GM23338 (cell line): Measurements from ENCODE around the gene SLC9A9. TPM values are rescaled to one million over a fixed set of nuclear protein-coding genes. Genes with fewer than 3 reads are reported as not detected.

Source experiments
- ATAC-seq: fragments of 200-7000 bp; cut with Tn5 transposase; 3 replicates; pipeline ENCODE4 v1.9.1; 2020
- DNase-seq: peaks from one replicate; pipeline ENCODE4 v3.0.0-alpha.2; 2015; ENCODE audit warnings: low spot score
- H2AFZ ChIP-seq: fragments of 200-600 bp; sonication (generic); 2 replicates; pipeline ENCODE4 v1.8.0; 2016; ENCODE audit warnings: antibody characterized with exemption, mild to moderate bottlenecking, moderate library complexity
- H3F3A ChIP-seq: fragments of 200-600 bp; sonication (generic); replicated peaks from 2 replicates; pipeline ENCODE4 v1.8.0; 2017; ENCODE audit warnings: antibody characterized with exemption, mixed run types, low read depth
- H3K27ac ChIP-seq: fragments of 200-600 bp; sonication (generic); 2 replicates; pipeline ENCODE4 v1.6.1; 2016; ENCODE audit warnings: low read depth
- H3K27me3 ChIP-seq: fragments of 200-600 bp; sonication (generic); 2 replicates; pipeline ENCODE4 v1.8.0; 2016; ENCODE audit warnings: mild to moderate bottlenecking, mixed run types, moderate library complexity; ENCODE audit not compliant: insufficient read depth
- H3K36me3 ChIP-seq: fragments of 200-600 bp; sonication (generic); 2 replicates; pipeline ENCODE4 v1.8.0; 2016; ENCODE audit warnings: mild to moderate bottlenecking; ENCODE audit not compliant: insufficient read depth
- H3K4me1 ChIP-seq: fragments of 200-600 bp; sonication (generic); 2 replicates; pipeline ENCODE4 v1.8.0; 2016; ENCODE audit warnings: mild to moderate bottlenecking, moderate library complexity; ENCODE audit not compliant: insufficient read depth
- H3K4me2 ChIP-seq: fragments of 200-600 bp; sonication (generic); 2 replicates; pipeline ENCODE4 v1.7.1; 2017; ENCODE audit warnings: mixed run types
- H3K4me3 ChIP-seq: fragments of 200-600 bp; sonication (generic); 2 replicates; pipeline ENCODE4 v1.6.1; 2016; ENCODE audit warnings: mixed run types
- H3K79me2 ChIP-seq: fragments of 200-600 bp; sonication (generic); replicated peaks from 2 replicates; pipeline ENCODE4 v1.8.0; 2017; ENCODE audit warnings: mild to moderate bottlenecking; ENCODE audit not compliant: insufficient read depth
- H3K9me2 ChIP-seq: fragments of 200-600 bp; sonication (generic); 2 replicates; pipeline ENCODE4 v1.8.0; 2017; ENCODE audit not compliant: insufficient read depth
- H4K20me1 ChIP-seq: fragments of 200-600 bp; sonication (generic); replicated peaks from 2 replicates; pipeline ENCODE4 v1.8.0; 2017; ENCODE audit warnings: mild to moderate bottlenecking; ENCODE audit not compliant: insufficient read depth
- H3K27ac Mint-ChIP-seq: 2 replicates; pipeline ENCODE4 v1.8.0; 2020; ENCODE audit warnings: inconsistent platforms, mild to moderate bottlenecking, moderate library complexity, mixed read lengths
- H3K27me3 Mint-ChIP-seq: 3 replicates; pipeline ENCODE4 v1.8.0; 2022; ENCODE audit warnings: low read depth, mild to moderate bottlenecking, moderate library complexity, mixed read lengths, inconsistent platforms; ENCODE audit not compliant: insufficient read depth, poor library complexity
- H3K36me3 Mint-ChIP-seq: 3 replicates; pipeline ENCODE4 v1.8.0; 2021; ENCODE audit warnings: low read depth, mild to moderate bottlenecking, inconsistent platforms, moderate library complexity, mixed read lengths
- H3K4me1 Mint-ChIP-seq: 3 replicates; pipeline ENCODE4 v1.8.0; 2020; ENCODE audit warnings: mild to moderate bottlenecking, inconsistent platforms, mixed read lengths
- H3K4me3 Mint-ChIP-seq: 3 replicates; pipeline ENCODE4 v1.8.0; 2021; ENCODE audit warnings: moderate library complexity, mild to moderate bottlenecking, inconsistent platforms, mixed read lengths
- H3K9me3 Mint-ChIP-seq: 3 replicates; pipeline ENCODE4 v1.8.0; 2020; ENCODE audit warnings: moderate library complexity, mild to moderate bottlenecking, inconsistent platforms, mixed read lengths
- CREB1 ChIP-seq: fragments of 250-450 bp; sonication (Bioruptor Pico); IDR thresholded peaks from 2 replicates; pipeline ENCODE4 v1.5.0; 2020; ENCODE audit warnings: low read depth, mild to moderate bottlenecking, moderate library complexity
- EZH2 ChIP-seq: fragments of 200-600 bp; sonication (generic); IDR thresholded peaks from one replicate; pipeline ENCODE4 v1.8.0; 2017; ENCODE audit warnings: antibody characterized with exemption, mild to moderate bottlenecking, low read depth; ENCODE audit not compliant: unreplicated experiment
- EZH2phosphoT487 ChIP-seq: fragments of 200-600 bp; sonication (generic); IDR thresholded peaks from one replicate; pipeline ENCODE4 v1.8.1; 2018; ENCODE audit warnings: antibody characterized with exemption; ENCODE audit not compliant: unreplicated experiment
- JUNB ChIP-seq: IDR thresholded peaks from one replicate; pipeline ENCODE4 v1.6.1; 2016; ENCODE audit warnings: antibody characterized with exemption; ENCODE audit not compliant: unreplicated experiment
- NANOG ChIP-seq: IDR thresholded peaks from 2 replicates; pipeline ENCODE4 v1.6.1; 2016; ENCODE audit warnings: antibody characterized with exemption, borderline replicate concordance
- POLR2AphosphoS5 ChIP-seq: IDR thresholded peaks from 2 replicates; pipeline ENCODE4 v1.6.1; 2016; ENCODE audit warnings: antibody characterized with exemption, low read depth
- STAT1 ChIP-seq: IDR thresholded peaks from one replicate; pipeline ENCODE4 v1.6.1; 2016; ENCODE audit warnings: antibody characterized with exemption; ENCODE audit not compliant: unreplicated experiment
- ZNF114 ChIP-seq: fragments of 250-450 bp; sonication (Bioruptor Pico); IDR thresholded peaks from 2 replicates; pipeline ENCODE4 v1.5.0; 2020; ENCODE audit warnings: mild to moderate bottlenecking, moderate library complexity
- ZNF331 ChIP-seq: fragments of 250-450 bp; sonication (Bioruptor Pico); IDR thresholded peaks from 2 replicates; pipeline ENCODE4 v1.5.0; 2020; ENCODE audit warnings: low read depth, mild to moderate bottlenecking, moderate library complexity
- polyA plus RNA-seq: library from polyadenylated mRNA; unstranded; fragments of >200 nt; fragmentation: Nextera tagmentation; extraction: Ambion mirVana; gene quantifications from 2 replicates; pipeline ENCODE4 v1.2.1, GENCODE V29; 2016
- total RNA-seq: library from RNA; depleted of rRNA; stranded (reverse); fragments of >200 nt; shearing (Covaris generic); gene quantifications from 2 replicates; pipeline ENCODE4 v1.2.3, GENCODE V29; 2014
- TF ChIP-seq, protein P1 (sequence below), 2 experiments: fragments of 200-600 bp in 1 of 2; sonication (generic) in 1 of 2; conservative IDR thresholded peaks; 2 replicates each; pipeline versions ENCODE4 v1.5.1 to v1.6.1; 2016 to 2017; ENCODE audit warnings: antibody characterized with exemption in 2 of 2, low read depth in 2 of 2, mild to moderate bottlenecking in 2 of 2, moderate library complexity in 1 of 2
- TF ChIP-seq, protein P2 (sequence below): IDR thresholded peaks from one replicate; pipeline ENCODE4 v1.6.1; 2018; ENCODE audit warnings: antibody characterized with exemption; ENCODE audit not compliant: unreplicated experiment
- TF ChIP-seq, protein P3 (sequence below): fragments of 250-450 bp; sonication (Bioruptor Pico); IDR thresholded peaks from 2 replicates; pipeline ENCODE4 v1.5.0; 2020; ENCODE audit warnings: mild to moderate bottlenecking, moderate library complexity
- TF ChIP-seq, protein P4 (sequence below): IDR thresholded peaks from 2 replicates; pipeline ENCODE4 v1.6.1; 2016; ENCODE audit warnings: antibody characterized with exemption

Gene SLC9A9
- total and polyA plus RNA-seq, 2 experiments from 2014 or later = 1.3 to 1.6 TPM

DNA sequence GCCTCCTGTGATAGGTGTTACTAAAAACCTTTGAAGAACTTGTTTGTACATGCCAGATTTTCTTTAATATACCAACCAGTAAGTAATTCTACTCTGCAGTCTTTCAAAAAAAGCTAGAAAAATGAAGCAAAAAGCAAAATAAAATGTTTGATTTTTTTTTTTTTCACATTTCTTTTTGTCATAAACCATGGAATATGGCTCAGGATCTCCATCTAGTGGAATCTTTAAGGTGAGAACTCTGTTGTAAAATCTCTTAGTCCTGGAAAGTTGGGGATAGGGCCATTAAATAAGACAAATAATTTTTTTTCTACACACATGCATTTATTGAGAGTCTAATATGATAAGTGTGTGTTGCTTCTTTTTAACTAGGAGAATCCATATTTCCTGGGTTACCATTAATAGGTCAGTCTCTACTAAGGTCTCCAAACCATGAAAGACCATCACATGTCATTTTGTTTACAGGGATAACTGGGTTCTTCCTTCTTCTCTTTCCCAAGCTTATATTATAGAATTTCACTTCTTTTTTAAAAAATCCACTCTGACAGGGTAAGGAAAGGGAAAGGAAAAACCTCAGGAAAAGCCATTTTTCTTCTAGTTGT lies 84.6 kb downstream of the SLC9A9 start (continued):
- no peak for TF ChIP-seq EZH2

DNA sequence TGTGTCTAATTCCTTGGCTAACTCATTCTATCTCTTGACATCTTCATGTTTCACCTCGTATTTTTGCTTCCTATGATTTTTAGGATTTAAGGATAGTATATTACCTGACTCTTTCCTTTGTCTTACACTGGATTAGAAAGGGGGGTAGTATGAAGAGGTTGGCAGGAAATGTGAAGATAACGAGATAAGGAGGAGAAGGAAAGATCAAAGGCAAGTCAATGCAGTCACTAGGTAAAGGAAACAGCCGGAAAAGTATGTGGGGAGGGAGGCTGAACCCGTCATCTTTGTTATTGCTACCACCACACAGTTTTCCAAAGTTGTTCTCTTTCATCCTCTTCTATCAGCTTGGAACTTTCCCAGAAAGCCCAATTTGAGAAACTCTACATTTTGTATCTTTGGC lies 90.6 kb downstream of the SLC9A9 start:
- Mint-ChIP-seq H3K4me3 (no peak overlapping the region), H3K27ac (no peak overlapping the region), H3K4me1 (no peaks in the 10 kb centered on the region), H3K9me3 (peaks cover 6% of the 10 kb centered on the region; the same call in 2 of the 3 replicates), H3K27me3 (no peaks in the 10 kb centered on the region), H3K36me3 (no peaks in the 10 kb centered on the region; the same call in 2 of the 3 replicates)
- Histone ChIP-seq H3K4me1 (no peaks in the 10 kb centered on the region), H3K9me2 (no peaks in the 10 kb centered on the region), H2AFZ (no peak overlapping the region), H3K79me2 (no peaks in the 10 kb centered on the region), H3K27me3 (no peaks in the 10 kb centered on the region), H3K27ac (no peak overlapping the region), H3K36me3 (no peaks in the 10 kb centered on the region), H3K4me2 (no peak overlapping the region), H4K20me1 (no peaks in the 10 kb centered on the region), H3F3A (no peaks in the 10 kb centered on the region), H3K4me3 (no peak overlapping the region)
- TF ChIP-seq, protein P1, sequence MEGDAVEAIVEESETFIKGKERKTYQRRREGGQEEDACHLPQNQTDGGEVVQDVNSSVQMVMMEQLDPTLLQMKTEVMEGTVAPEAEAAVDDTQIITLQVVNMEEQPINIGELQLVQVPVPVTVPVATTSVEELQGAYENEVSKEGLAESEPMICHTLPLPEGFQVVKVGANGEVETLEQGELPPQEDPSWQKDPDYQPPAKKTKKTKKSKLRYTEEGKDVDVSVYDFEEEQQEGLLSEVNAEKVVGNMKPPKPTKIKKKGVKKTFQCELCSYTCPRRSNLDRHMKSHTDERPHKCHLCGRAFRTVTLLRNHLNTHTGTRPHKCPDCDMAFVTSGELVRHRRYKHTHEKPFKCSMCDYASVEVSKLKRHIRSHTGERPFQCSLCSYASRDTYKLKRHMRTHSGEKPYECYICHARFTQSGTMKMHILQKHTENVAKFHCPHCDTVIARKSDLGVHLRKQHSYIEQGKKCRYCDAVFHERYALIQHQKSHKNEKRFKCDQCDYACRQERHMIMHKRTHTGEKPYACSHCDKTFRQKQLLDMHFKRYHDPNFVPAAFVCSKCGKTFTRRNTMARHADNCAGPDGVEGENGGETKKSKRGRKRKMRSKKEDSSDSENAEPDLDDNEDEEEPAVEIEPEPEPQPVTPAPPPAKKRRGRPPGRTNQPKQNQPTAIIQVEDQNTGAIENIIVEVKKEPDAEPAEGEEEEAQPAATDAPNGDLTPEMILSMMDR (conservative IDR thresholded peaks at IDR 0.05; ENCODE audit: low read depth in 2 of 2) = no peak
- TF ChIP-seq, protein P2, sequence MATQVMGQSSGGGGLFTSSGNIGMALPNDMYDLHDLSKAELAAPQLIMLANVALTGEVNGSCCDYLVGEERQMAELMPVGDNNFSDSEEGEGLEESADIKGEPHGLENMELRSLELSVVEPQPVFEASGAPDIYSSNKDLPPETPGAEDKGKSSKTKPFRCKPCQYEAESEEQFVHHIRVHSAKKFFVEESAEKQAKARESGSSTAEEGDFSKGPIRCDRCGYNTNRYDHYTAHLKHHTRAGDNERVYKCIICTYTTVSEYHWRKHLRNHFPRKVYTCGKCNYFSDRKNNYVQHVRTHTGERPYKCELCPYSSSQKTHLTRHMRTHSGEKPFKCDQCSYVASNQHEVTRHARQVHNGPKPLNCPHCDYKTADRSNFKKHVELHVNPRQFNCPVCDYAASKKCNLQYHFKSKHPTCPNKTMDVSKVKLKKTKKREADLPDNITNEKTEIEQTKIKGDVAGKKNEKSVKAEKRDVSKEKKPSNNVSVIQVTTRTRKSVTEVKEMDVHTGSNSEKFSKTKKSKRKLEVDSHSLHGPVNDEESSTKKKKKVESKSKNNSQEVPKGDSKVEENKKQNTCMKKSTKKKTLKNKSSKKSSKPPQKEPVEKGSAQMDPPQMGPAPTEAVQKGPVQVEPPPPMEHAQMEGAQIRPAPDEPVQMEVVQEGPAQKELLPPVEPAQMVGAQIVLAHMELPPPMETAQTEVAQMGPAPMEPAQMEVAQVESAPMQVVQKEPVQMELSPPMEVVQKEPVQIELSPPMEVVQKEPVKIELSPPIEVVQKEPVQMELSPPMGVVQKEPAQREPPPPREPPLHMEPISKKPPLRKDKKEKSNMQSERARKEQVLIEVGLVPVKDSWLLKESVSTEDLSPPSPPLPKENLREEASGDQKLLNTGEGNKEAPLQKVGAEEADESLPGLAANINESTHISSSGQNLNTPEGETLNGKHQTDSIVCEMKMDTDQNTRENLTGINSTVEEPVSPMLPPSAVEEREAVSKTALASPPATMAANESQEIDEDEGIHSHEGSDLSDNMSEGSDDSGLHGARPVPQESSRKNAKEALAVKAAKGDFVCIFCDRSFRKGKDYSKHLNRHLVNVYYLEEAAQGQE = no peak
- TF ChIP-seq EZH2 (no peak), CREB1 (CRISPR knock-in tag) (no peak), POLR2AphosphoS5 (no peak), NANOG (no peak), EZH2phosphoT487 (no peak), JUNB (no peak), ZNF114 (CRISPR knock-in tag) (no peak), ZNF331 (CRISPR knock-in tag) (no peak), STAT1 (no peak)
- TF ChIP-seq, protein P3, sequence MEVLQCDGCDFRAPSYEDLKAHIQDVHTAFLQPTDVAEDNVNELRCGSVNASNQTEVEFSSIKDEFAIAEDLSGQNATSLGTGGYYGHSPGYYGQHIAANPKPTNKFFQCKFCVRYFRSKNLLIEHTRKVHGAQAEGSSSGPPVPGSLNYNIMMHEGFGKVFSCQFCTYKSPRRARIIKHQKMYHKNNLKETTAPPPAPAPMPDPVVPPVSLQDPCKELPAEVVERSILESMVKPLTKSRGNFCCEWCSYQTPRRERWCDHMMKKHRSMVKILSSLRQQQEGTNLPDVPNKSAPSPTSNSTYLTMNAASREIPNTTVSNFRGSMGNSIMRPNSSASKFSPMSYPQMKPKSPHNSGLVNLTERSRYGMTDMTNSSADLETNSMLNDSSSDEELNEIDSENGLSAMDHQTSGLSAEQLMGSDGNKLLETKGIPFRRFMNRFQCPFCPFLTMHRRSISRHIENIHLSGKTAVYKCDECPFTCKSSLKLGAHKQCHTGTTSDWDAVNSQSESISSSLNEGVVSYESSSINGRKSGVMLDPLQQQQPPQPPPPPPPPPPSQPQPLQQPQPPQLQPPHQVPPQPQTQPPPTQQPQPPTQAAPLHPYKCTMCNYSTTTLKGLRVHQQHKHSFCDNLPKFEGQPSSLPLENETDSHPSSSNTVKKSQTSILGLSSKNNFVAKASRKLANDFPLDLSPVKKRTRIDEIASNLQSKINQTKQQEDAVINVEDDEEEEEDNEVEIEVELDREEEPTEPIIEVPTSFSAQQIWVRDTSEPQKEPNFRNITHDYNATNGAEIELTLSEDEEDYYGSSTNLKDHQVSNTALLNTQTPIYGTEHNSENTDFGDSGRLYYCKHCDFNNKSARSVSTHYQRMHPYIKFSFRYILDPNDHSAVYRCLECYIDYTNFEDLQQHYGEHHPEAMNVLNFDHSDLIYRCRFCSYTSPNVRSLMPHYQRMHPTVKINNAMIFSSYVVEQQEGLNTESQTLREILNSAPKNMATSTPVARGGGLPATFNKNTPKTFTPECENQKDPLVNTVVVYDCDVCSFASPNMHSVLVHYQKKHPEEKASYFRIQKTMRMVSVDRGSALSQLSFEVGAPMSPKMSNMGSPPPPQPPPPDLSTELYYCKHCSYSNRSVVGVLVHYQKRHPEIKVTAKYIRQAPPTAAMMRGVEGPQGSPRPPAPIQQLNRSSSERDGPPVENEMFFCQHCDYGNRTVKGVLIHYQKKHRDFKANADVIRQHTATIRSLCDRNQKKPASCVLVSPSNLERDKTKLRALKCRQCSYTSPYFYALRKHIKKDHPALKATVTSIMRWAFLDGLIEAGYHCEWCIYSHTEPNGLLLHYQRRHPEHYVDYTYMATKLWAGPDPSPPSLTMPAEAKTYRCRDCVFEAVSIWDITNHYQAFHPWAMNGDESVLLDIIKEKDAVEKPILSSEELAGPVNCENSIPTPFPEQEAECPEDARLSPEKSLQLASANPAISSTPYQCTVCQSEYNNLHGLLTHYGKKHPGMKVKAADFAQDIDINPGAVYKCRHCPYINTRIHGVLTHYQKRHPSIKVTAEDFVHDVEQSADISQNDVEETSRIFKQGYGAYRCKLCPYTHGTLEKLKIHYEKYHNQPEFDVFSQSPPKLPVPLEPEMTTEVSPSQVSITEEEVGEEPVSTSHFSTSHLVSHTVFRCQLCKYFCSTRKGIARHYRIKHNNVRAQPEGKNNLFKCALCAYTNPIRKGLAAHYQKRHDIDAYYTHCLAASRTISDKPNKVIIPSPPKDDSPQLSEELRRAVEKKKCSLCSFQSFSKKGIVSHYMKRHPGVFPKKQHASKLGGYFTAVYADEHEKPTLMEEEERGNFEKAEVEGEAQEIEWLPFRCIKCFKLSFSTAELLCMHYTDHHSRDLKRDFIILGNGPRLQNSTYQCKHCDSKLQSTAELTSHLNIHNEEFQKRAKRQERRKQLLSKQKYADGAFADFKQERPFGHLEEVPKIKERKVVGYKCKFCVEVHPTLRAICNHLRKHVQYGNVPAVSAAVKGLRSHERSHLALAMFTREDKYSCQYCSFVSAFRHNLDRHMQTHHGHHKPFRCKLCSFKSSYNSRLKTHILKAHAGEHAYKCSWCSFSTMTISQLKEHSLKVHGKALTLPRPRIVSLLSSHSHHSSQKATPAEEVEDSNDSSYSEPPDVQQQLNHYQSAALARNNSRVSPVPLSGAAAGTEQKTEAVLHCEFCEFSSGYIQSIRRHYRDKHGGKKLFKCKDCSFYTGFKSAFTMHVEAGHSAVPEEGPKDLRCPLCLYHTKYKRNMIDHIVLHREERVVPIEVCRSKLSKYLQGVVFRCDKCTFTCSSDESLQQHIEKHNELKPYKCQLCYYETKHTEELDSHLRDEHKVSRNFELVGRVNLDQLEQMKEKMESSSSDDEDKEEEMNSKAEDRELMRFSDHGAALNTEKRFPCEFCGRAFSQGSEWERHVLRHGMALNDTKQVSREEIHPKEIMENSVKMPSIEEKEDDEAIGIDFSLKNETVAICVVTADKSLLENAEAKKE (CRISPR knock-in tag) = no peak
- TF ChIP-seq, protein P4, sequence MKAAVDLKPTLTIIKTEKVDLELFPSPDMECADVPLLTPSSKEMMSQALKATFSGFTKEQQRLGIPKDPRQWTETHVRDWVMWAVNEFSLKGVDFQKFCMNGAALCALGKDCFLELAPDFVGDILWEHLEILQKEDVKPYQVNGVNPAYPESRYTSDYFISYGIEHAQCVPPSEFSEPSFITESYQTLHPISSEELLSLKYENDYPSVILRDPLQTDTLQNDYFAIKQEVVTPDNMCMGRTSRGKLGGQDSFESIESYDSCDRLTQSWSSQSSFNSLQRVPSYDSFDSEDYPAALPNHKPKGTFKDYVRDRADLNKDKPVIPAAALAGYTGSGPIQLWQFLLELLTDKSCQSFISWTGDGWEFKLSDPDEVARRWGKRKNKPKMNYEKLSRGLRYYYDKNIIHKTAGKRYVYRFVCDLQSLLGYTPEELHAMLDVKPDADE = no peak
- no peak for ATAC-seq
- no peak for DNase-seq
